HG02759 (cell line): ENCODE measurements around the gene RASGRF2.
"Not testable (repeated sequence)": the region's sequence is repeated elsewhere in the genome, so short reads cannot be mapped to it uniquely, and the experiment has no call there.

Source experiments
- ATAC-seq: cut with Tn5 transposase; IDR thresholded peaks from one replicate; pipeline ENCODE4 v1.9.1; 2021; ENCODE audit warnings: mild to moderate bottlenecking, moderate library complexity; ENCODE audit not compliant: unreplicated experiment

RASGRF2 gene

GRCh38 chr5:81234299-81234698 lies 274.1 kb downstream of the RASGRF2 start:
- no peak for ATAC-seq

- ATAC-seq, result no peak
These were observed 274.6 kb downstream of the RASGRF2 start for GRCh38 chr5:81234801-81235200.

GRCh38 chr5:81235287-81236072 lies 275.3 kb downstream of the RASGRF2 start:
- no peak for ATAC-seq

- no peak for ATAC-seq
These were observed 278.3 kb downstream of the RASGRF2 start for GRCh38 chr5:81238460-81238859.

DNA sequence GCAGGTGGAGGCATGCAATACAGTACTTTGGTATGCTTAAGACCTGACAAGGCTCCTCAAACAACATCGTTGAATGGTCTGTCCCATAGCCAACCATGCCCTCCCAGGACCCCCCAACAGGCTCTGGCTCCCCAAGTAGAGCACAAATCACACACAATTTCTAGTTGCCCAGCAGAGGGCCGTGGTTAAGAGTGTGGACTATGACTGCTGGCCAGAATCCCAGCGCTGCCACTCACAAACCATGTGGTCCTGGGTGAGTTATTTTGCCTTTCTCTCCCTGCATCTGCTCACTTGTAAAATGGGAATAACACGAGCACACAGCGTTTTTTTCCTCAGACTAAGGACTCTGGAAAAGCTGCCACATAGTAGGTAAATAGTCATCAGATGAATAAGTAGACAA lies 279.4 kb downstream of the RASGRF2 start:
- no peak for ATAC-seq

- no peak for ATAC-seq
These were observed 280.8 kb downstream of the RASGRF2 start for GRCh38 chr5:81241001-81241400.

- ATAC-seq, result no peak
These were observed 281.9 kb downstream of the RASGRF2 start for GRCh38 chr5:81241961-81242648.

DNA sequence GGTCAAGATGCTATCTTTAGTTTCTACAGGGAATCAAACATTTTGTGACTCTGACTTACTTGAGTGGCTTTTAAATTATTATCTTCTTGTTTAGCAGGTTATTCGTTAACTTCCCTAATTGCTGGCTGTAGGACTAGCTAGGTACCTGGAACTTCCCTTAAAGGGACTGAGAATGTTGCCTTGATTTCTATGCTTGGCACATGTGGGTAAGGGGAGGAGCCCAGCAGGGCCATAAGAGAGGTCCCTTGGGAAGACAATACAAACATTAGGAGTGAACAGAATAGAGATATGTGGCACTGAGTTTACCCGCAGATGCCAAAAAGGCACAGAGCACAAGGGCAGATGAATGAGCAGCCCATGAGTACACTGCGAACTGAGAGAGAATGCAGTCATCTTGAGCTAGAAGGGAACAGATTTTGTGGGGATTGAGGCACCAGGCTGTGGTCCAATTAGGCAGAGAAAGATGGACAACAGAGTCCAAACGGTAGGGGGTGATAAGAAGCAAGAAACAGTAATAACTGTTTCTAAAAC lies 282.8 kb downstream of the RASGRF2 start:
- no peak for ATAC-seq

DNA sequence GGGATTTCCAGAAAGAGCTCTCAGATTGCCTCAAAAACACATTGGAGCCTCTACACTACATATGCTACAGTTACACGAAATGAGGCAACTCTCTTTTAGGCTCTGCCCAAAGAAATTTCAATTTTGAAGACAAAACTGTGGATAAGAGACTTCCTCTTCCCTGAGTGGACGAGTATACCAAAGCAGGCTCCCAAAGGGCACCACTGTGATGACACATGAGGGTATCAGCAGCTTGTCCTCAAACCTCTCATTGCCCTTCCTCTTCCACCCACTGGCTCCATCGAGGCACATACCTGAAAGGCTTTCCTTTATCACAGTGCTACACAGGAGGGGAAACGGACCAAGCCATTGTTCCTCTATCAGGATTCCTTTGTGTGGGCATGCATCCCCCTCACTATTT lies 284.3 kb downstream of the RASGRF2 start:
- ATAC-seq, result no peak

GRCh38 chr5:81245871-81246235 lies 285.7 kb downstream of the RASGRF2 start:
- ATAC-seq, result no peak

DNA sequence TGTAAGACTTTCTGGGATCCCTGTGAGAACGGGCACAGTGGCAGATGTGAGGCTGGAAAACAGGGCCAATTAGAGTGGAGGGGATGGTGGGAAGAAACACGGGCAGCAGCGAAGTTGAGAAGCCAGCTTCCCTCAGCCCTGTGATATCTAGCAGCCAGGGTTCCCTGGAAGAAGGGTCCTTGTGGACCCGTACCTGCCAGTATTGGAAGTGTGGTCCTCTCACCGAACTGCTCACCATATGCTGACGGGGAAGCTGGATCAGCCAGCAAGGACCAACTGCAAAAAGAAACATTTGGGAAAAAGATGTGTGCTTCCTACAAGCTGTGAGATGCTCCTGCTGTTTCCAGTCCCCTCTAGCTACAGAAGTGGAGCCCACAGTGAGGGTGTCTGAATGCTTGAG lies 286.5 kb downstream of the RASGRF2 start:
- ATAC-seq, result no peak

- ATAC-seq, result no peak
These were observed 287.3 kb downstream of the RASGRF2 start for GRCh38 chr5:81247441-81247972.

GRCh38 chr5:81249240-81249639 lies 289.1 kb downstream of the RASGRF2 start:
- ATAC-seq, result no peak

DNA sequence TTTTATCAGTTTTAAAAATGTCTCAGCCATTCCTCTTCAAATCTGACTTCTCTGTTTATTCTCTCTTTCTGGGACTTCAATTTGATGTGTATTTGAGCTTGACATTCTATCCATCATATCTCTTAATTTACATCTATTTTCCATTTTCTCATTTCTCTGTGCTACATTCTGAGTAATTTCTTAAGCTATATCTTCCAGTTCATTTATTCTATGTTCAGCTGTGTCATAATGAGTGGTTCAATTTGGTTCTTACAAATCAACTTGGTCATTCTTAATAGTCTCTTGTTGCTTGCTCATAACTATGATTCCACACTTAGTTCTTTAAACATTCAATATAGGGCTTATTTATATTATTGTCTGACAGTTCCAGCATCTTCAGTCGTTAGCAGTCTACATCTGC lies 289.8 kb downstream of the RASGRF2 start:
- ATAC-seq, result no peak

DNA sequence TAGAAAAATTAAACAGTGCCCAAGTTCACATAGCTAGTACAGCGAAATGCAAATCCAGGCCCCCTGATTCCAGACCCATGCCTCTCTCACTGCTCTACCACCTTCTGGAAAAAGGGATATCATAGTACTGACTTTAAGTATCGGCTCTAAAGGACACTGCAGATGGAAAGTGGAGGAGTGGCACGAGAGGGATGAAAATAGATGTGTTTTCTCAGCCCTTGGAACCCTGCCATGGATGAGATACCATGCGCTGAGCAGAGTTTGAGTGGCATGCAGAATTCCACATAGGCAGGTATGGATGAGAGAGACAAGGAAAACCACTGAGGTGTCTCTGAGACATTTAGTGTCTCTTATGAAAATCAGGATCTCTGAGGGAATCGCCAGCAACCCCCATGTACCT lies 291.8 kb downstream of the RASGRF2 start:
- ATAC-seq, result no peak

DNA sequence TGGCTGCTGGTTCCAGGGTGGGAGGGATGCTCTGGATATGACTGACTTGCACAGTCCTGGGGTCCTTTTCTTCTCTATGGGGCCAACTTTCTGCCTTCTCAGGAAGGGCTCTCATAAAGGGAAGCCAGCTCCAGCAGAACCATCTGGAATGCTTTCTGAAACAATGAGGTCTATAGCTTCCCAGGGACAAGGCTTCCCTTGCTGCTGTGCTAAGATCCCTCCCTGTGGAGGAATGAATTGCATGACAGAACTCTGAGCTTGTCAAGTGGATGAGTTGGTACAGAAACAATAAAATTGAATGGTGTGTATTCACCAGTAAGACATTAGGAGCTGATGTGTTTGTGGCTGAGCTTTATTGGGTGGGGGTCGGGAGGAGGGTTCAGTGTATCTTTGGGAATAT lies 292.7 kb downstream of the RASGRF2 start:
- no peak for ATAC-seq

DNA sequence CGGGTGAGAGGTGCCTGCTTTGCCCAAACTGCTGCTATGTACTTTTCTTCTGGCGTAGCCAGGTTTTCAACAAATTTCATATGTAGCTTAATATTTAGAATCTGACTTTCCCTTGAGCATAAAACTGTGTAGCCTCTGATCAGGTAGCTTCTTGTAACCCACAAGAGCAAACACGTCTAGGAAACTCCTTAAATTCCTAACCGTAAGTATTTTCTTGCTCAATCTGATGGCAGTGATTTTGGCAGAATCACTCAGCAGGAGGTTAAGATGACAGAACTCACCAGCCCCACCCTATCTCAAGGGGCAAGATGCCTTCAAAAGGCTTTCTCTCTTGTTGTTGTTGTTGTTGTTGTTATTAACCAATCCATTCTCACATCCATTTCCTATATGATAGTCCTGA lies 293.7 kb downstream of the RASGRF2 start:
- ATAC-seq, result no peak

DNA sequence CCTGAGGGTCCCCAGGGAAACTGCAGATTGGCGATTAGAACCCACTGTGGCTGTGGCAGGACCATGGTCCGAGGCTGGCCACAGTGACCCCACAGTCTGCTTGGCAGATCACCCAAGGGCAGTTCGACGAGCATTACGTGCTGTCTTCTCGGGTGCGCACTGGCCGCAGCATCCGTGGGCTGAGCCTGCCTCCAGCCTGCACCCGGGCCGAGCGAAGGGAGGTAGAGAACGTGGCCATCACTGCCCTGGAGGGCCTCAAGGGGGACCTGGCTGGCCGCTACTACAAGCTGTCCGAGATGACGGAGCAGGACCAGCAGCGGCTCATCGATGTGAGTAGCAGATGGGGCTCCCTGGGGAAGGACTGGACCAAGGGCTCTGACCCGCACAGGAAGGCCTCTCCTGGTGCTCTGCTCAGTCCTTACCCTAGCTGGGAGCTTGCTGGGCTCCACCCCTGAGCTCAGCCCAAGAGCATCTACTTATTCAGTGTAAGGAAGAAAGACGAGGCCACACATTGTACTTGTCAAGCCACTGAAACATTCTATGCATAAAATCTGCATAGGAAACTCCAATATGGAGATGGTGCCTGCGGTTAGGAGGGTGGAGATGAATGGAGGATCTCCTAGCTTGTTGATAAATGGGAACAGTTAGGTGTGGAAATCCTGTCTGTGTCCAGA lies 294.9 kb downstream of the RASGRF2 start:
- ATAC-seq, result no peak

GRCh38 chr5:81256766-81257165 lies 296.6 kb downstream of the RASGRF2 start:
- no peak for ATAC-seq

DNA sequence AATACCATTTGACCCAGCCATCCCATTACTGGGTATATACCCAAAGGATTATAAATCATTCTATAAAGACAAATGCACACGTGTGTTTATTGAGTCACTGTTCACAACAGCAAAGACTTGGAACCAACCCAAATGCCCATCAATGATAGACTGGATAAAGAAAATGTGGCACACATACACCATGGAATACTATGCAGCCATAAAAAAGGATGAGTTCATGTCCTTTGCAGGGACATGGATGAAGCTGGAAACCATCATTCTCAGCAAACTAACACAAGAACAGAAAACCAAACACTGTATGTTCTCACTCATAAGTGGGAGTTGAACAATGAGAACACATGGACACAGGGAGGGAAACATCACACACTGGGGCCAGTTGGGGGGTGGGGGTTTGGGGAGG lies 302.6 kb downstream of the RASGRF2 start:
- ATAC-seq, result not testable (repeated sequence)

DNA sequence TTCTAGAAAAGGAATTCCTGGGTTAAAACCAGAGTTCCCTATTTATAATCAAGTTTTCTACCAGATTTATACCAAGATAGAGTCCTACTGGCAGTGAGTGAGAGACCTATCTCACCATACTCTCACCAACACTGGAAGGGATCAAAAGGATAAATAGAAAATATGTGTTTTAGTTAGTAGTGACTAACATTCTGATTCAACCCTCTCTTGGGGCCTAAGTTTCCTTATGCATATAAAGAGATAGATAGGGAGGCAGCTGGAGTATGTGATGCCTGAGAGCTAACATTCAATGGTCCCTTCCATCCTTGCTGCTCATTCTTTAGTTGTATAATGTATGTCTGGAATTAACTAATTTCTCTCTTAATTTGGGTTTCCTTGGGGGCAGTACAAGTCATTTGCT lies 304.9 kb downstream of the RASGRF2 start:
- ATAC-seq, result no peak
